Measurements from ENCODE around the gene DCAF15. TPM values are rescaled to one million over a fixed set of nuclear protein-coding genes. Genes with fewer than 3 reads are reported as not detected.

DCAF15 gene
- total RNA-seq, 1 donor from 2014 or later: 49.5 TPM

DNA sequence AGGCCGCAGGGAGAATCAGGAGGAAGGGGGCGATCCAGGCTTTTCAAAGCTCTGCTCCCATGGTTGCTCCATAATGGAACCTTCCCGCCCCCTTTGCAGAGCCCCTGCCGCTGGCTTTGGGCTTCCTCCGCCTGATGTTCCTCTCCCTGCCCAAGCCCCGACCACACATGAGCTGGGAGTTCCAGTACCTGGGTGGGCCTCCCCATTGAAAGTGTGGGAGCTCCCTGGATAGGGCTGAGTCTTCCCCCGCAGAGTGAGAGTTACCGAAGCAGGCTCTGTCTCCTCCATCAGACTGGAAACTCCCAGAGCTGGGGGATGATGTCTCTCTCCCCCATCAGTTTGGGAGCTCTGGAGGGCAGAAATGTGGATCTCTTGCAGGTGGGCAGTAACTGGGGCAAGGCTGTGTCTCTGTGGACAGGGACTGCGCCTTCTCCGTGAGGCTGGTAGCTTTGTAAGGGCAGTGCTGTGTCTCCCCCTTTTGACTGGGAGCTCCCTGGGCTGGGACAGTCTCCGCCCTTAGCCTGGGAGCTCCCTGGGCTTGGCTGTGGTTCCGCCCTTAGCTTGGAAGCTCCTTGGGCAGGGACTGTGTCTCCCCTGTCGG is 722 bp downstream of the DCAF15 start:
- H3K4me3 ChIP-seq (ENCODE audit: low read depth, low read length): peak overlapping the region; percentile 77
- TF ChIP-seq CTCF (conservative IDR thresholded peaks at IDR 0.05; ENCODE audit: low read depth, low read length): peak; percentile 23
- no peak for DNase-seq (ENCODE audit: low read depth)

GRCh38 chr19:13954185-13954584 is 1.9 kb downstream of the DCAF15 start:
- DNase-seq (ENCODE audit: low read depth): no peak
- no peak for TF ChIP-seq CTCF (conservative IDR thresholded peaks at IDR 0.05; ENCODE audit: low read depth, low read length)
- H3K4me3 ChIP-seq (ENCODE audit: low read depth, low read length): no peak overlapping the region

DNA sequence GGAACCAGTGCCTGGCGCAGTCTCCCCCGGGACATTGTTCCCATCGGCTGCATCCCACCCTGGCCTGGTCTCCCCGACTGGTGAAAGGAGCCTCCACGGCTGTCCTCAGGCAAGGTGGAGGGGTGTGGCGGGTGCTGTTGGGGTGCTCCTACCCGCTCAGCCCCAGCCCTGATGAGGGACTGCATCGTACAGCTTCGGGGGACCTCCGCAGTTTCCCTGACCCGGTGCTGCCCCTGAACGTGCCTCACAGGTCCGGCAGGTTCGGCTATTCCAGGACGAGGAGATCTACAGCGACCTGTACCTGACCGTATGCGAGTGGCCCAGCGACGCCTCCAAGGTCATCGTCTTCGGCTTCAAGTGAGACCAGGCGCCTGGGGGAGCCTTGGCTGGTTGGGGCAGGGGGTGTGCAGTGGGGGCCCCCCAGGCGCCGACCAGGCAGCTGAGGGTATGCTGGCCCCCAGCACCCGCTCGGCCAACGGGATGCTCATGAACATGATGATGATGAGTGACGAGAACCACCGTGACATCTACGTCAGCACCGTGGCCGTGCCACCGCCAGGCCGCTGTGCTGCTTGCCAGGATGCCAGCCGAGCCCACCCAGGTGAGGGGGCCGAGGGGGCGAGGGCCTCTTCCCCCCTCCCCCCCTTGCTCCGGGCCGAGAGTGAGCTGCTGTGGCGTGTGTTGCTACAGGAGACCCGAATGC is 3.5 kb downstream of the DCAF15 start:
- DNase-seq (ENCODE audit: low read depth): no peak
- H3K4me3 ChIP-seq (ENCODE audit: low read depth, low read length): no peak overlapping the region

GRCh38 chr19:13956365-13956744 is 4.0 kb downstream of the DCAF15 start:
- no peak for TF ChIP-seq CTCF (conservative IDR thresholded peaks at IDR 0.05; ENCODE audit: low read depth, low read length)
- H3K4me3 ChIP-seq (ENCODE audit: low read depth, low read length): no peak overlapping the region
- no peak for DNase-seq (ENCODE audit: low read depth)

More for the DNA sequence above, 3.5 kb downstream of the DCAF15 start:
- TF ChIP-seq CTCF (conservative IDR thresholded peaks at IDR 0.05; ENCODE audit: low read depth, low read length): no peak

DNA sequence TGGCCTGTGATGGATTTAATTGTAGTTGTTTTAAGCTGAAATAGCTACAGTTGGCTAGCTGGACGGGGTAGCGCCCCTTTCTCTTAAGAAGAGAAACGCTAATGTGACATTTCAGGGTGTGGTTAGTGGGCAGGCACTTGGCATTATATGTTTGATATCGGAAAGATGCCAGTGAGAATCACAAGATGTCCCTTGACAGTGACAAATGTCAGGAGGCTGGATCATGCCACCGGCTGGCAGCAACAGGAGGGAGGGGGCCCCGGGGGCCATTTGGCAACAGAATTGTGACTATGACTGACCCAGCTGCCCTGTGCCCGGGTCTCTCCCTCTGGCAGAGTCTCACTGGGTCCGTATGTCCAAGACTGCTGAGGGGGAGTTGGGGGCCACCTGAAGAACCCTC is 4.7 kb downstream of the DCAF15 start:
- DNase-seq (ENCODE audit: low read depth): no peak
- TF ChIP-seq CTCF (conservative IDR thresholded peaks at IDR 0.05; ENCODE audit: low read depth, low read length): no peak
- no peak overlapping the region for H3K4me3 ChIP-seq (ENCODE audit: low read depth, low read length)

GRCh38 chr19:13958043-13958442 is 5.7 kb downstream of the DCAF15 start:
- DNase-seq (ENCODE audit: low read depth): no peak
- TF ChIP-seq CTCF (conservative IDR thresholded peaks at IDR 0.05; ENCODE audit: low read depth, low read length): no peak
- H3K4me3 ChIP-seq (ENCODE audit: low read depth, low read length): no peak overlapping the region

Data from epithelial cell of proximal tubule (primary cell).